Hepatocyte (in vitro differentiated cells): ENCODE data around the gene ORM1. TPM values are rescaled to one million over a fixed set of nuclear protein-coding genes. Genes with fewer than 3 reads are reported as not detected.

Experiments
- DNase-seq: peaks from one replicate; pipeline ENCODE4 v3.0.0-alpha.2; 2016; ENCODE audit warnings: low spot score
- H2AFZ ChIP-seq: fragments of 200-600 bp; sonication (generic); 2 replicates; pipeline ENCODE4 v1.6.0; 2016; ENCODE audit warnings: antibody characterized with exemption, mild to moderate bottlenecking
- H3K27ac ChIP-seq: fragments of 200-600 bp; sonication (generic); 2 replicates; pipeline ENCODE4 v1.5.1; 2016; ENCODE audit warnings: mild to moderate bottlenecking
- H3K27me3 ChIP-seq: fragments of 200-600 bp; sonication (generic); 2 replicates; pipeline ENCODE4 v1.6.1; 2016
- H3K36me3 ChIP-seq: fragments of 200-600 bp; sonication (generic); replicated peaks from 2 replicates; pipeline ENCODE4 v1.5.1; 2016; ENCODE audit warnings: low read depth; ENCODE audit not compliant: insufficient read depth
- H3K4me1 ChIP-seq: fragments of 200-600 bp; sonication (generic); 2 replicates; pipeline ENCODE4 v1.5.1; 2016; ENCODE audit warnings: mild to moderate bottlenecking, moderate library complexity; ENCODE audit not compliant: insufficient read depth
- H3K4me2 ChIP-seq: fragments of 200-600 bp; sonication (generic); 2 replicates; pipeline ENCODE4 v1.6.0; 2016
- H3K4me3 ChIP-seq: fragments of 200-600 bp; sonication (generic); 2 replicates; pipeline ENCODE4 v1.5.1; 2016; ENCODE audit warnings: mild to moderate bottlenecking
- H3K79me2 ChIP-seq: fragments of 200-600 bp; sonication (generic); 2 replicates; pipeline ENCODE4 v1.6.0; 2017; ENCODE audit warnings: mild to moderate bottlenecking
- H3K9me2 ChIP-seq: fragments of 200-600 bp; sonication (generic); replicated peaks from 2 replicates; pipeline ENCODE4 v1.6.0; 2017; ENCODE audit warnings: mild to moderate bottlenecking; ENCODE audit not compliant: insufficient read depth
- H3K9me3 ChIP-seq: fragments of 200-600 bp; sonication (generic); 2 replicates; pipeline ENCODE4 v1.5.1; 2016; ENCODE audit warnings: low read depth, mild to moderate bottlenecking
- H4K20me1 ChIP-seq: fragments of 200-600 bp; sonication (generic); 2 replicates; pipeline ENCODE4 v1.6.0; 2016; ENCODE audit warnings: mild to moderate bottlenecking; ENCODE audit not compliant: insufficient read depth, poor library complexity, severe bottlenecking
- EZH2 ChIP-seq: fragments of 200-600 bp; sonication (generic); IDR thresholded peaks from 2 replicates; pipeline ENCODE4 v1.6.1; 2016; ENCODE audit warnings: antibody characterized with exemption, mild to moderate bottlenecking, borderline replicate concordance
- EZH2phosphoT487 ChIP-seq: fragments of 200-600 bp; sonication (generic); IDR thresholded peaks from one replicate; pipeline ENCODE4 v1.6.1; 2018; ENCODE audit warnings: antibody characterized with exemption, mild to moderate bottlenecking, low read depth, moderate library complexity; ENCODE audit not compliant: unreplicated experiment, severe bottlenecking
- WGBS: methylation state at CpG from one replicate; pipeline ENCODE4 v1.1.6; 2016; ENCODE audit warnings: low lambda C conversion rate; ENCODE audit errors: missing lambda C conversion rate; 5-methylcytosine and 5-hydroxymethylcytosine counted together
- polyA plus RNA-seq: library from polyadenylated mRNA; unstranded; fragments of >200 nt; fragmentation: Nextera tagmentation; extraction: Ambion mirVana; gene quantifications from 2 replicates; pipeline ENCODE4 v1.2.1, GENCODE V29; 2016
- total RNA-seq: library from RNA; depleted of rRNA; stranded (reverse); fragments of >200 nt; gene quantifications from 2 replicates; pipeline ENCODE4 v1.2.3, GENCODE V29; 2014
- TF ChIP-seq, protein P1 (sequence below): fragments of 200-600 bp; sonication (generic); IDR thresholded peaks from 2 replicates; pipeline ENCODE4 v1.5.1; 2016; ENCODE audit warnings: antibody characterized with exemption, mild to moderate bottlenecking; ENCODE audit not compliant: poor library complexity

ORM1 gene
- total and polyA plus RNA-seq, 2 experiments from 2014 or later = 472 to 976 TPM

- H3K36me3 ChIP-seq = peaks cover 2% of the 10 kb centered on the region
- no peaks in the 10 kb centered on the region for H3K79me2 ChIP-seq
- no peaks in the 10 kb centered on the region for H3K27me3 ChIP-seq
- 93% methylated on average over 4 of the region's 4 CpGs for WGBS
- no peak overlapping the region for H3K4me3 ChIP-seq
- no peak for DNase-seq
- no peaks in the 10 kb centered on the region for H3K4me1 ChIP-seq
- H4K20me1 ChIP-seq = no peaks in the 10 kb centered on the region
- H2AFZ ChIP-seq = no peak overlapping the region
- no peak overlapping the region for H3K27ac ChIP-seq
- peaks cover 1% of the 10 kb centered on the region for H3K9me3 ChIP-seq
- H3K9me2 ChIP-seq = no peaks in the 10 kb centered on the region
- TF ChIP-seq, protein P1, sequence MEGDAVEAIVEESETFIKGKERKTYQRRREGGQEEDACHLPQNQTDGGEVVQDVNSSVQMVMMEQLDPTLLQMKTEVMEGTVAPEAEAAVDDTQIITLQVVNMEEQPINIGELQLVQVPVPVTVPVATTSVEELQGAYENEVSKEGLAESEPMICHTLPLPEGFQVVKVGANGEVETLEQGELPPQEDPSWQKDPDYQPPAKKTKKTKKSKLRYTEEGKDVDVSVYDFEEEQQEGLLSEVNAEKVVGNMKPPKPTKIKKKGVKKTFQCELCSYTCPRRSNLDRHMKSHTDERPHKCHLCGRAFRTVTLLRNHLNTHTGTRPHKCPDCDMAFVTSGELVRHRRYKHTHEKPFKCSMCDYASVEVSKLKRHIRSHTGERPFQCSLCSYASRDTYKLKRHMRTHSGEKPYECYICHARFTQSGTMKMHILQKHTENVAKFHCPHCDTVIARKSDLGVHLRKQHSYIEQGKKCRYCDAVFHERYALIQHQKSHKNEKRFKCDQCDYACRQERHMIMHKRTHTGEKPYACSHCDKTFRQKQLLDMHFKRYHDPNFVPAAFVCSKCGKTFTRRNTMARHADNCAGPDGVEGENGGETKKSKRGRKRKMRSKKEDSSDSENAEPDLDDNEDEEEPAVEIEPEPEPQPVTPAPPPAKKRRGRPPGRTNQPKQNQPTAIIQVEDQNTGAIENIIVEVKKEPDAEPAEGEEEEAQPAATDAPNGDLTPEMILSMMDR = no peak
- TF ChIP-seq EZH2 (no peak), EZH2phosphoT487 (no peak)
- no peak overlapping the region for H3K4me2 ChIP-seq
Observed at GRCh38 chr9:114300153-114300845, 22.6 kb upstream of the ORM1 start.

DNA sequence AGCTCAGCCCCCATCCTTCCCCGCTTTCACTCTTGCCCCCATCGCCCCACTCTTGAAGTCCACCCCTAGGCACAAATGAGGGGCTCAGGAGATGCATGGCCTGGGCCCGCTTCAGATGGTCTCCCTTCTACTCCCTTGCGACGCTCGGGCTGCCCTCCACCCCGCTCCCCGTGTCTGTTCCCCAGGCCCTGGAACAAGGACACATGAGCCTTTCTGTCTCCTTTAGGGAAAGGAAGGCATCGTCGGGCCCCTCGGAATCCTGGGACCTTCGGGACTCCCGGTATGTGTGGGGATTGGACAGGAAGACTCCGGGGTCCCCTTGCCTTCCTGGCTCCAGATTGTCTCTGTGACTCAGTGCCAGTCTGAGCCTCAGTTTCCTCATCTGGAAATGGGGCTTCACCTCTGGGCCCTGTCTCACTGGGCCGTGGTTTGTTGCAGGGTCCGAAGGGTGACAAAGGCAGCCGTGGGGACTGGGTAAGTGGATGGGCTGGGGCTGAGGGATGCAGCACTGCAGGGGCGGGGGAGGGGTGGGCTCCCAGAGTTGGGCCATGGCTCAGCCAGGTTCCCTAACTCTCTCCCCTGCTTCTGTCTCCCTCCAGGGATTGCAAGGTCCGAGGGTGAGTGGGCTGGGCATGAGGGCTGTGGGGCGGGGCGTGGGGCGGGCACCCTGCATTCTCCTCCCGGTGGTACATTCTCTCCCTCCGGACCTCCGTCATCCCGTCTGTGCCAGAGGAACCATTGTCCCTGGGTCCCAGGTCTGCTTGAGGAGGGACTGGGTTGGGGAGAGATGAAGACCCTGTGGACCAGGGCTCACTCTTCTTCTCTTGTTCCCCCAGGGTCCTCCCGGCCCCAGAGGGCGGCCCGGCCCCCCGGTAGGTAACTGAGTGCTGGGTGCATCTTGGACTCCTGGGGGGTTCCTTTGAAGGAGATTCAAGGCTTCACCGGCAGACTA, 21.8 kb upstream of the ORM1 start:
- TF ChIP-seq EZH2phosphoT487 = no peak
- no peak for TF ChIP-seq EZH2
- TF ChIP-seq, protein P1 = no peak

GRCh38 chr9:114301798-114302565, 20.9 kb upstream of the ORM1 start:
- WGBS = 87% methylated on average over 15 of the region's 15 CpGs
- no peak overlapping the region for H2AFZ ChIP-seq
- no peak overlapping the region for H3K27ac ChIP-seq
- TF ChIP-seq, protein P1 = no peak
- TF ChIP-seq EZH2 = no peak
- no peak for TF ChIP-seq EZH2phosphoT487
- DNase-seq = no peak
- H3K4me1 ChIP-seq = no peaks in the 10 kb centered on the region
- H3K9me2 ChIP-seq = no peaks in the 10 kb centered on the region
- H3K9me3 ChIP-seq = no peaks in the 10 kb centered on the region
- no peaks in the 10 kb centered on the region for H3K36me3 ChIP-seq
- H3K27me3 ChIP-seq = no peaks in the 10 kb centered on the region
- no peak overlapping the region for H3K4me2 ChIP-seq
- no peak overlapping the region for H3K4me3 ChIP-seq
- no peaks in the 10 kb centered on the region for H4K20me1 ChIP-seq
- H3K79me2 ChIP-seq = no peaks in the 10 kb centered on the region

More for the DNA sequence above, 21.8 kb upstream of the ORM1 start:
- Histone ChIP-seq H2AFZ (no peak overlapping the region), H3K9me2 (no peaks in the 10 kb centered on the region), H3K4me2 (no peak overlapping the region), H3K4me1 (no peaks in the 10 kb centered on the region), H3K27ac (no peak overlapping the region), H3K9me3 (no peaks in the 10 kb centered on the region), H3K27me3 (no peaks in the 10 kb centered on the region), H3K79me2 (no peaks in the 10 kb centered on the region), H3K4me3 (no peak overlapping the region), H4K20me1 (no peaks in the 10 kb centered on the region), H3K36me3 (no peaks in the 10 kb centered on the region)
- no peak for DNase-seq
- 97% methylated on average over 25 of the region's 31 CpGs for WGBS
